Tibial nerve (tissue), 4 donors: Measurements from ENCODE around the gene FLRT1. TPM values are rescaled to one million over a fixed set of nuclear protein-coding genes. Genes with fewer than 3 reads are reported as not detected.
A peak's percentile ranks its signal among the peaks of the same experiment; 100 is the strongest.

ENCODE experiments used
- DNase-seq, 2 donors: peaks; one replicate each; pipeline ENCODE4 v3.0.0-alpha.2; 2019; ENCODE audit warnings: low spot score in 2 of 2
- H3K27ac ChIP-seq, 4 donors: fragments of 200-600 bp; sonication (generic) in 3 of 4; one replicate each; pipeline ENCODE4 v1.5.1; 2017 to 2019; ENCODE audit warnings: mild to moderate bottlenecking in 1 of 4
- H3K27me3 ChIP-seq, 2 donors: fragments of 200-600 bp; sonication (generic) in 1 of 2; one replicate each; pipeline versions ENCODE4 v1.5.1 to v1.6.0; 2017 to 2019
- H3K36me3 ChIP-seq, 3 donors: fragments of 200-600 bp; sonication (generic); one replicate each; pipeline ENCODE4 v1.5.1; 2018 to 2019
- H3K4me1 ChIP-seq, 4 donors: fragments of 200-600 bp; sonication (generic) in 3 of 4; one replicate each; pipeline ENCODE4 v1.5.1; 2017 to 2019
- H3K4me3 ChIP-seq, 4 donors: fragments of 200-600 bp; sonication (generic) in 3 of 4; one replicate each; pipeline ENCODE4 v1.5.1; 2017 to 2019; ENCODE audit warnings: mild to moderate bottlenecking in 1 of 4, moderate library complexity in 1 of 4
- H3K9me3 ChIP-seq, 4 donors: fragments of 200-600 bp; sonication (generic) in 3 of 4; one replicate each; pipeline ENCODE4 v1.5.1; 2017 to 2019
- EP300 ChIP-seq, 2 donors: sonication (generic); formaldehyde crosslinking; IDR thresholded peaks; one replicate each; pipeline ENCODE4 v1.6.1; 2017; ENCODE audit warnings: antibody characterized with exemption in 2 of 2, mild to moderate bottlenecking in 1 of 2
- POLR2A ChIP-seq, 2 donors: fragments of 450-650 bp; IDR thresholded peaks; one replicate each; pipeline ENCODE4 v1.6.1; 2017; ENCODE audit warnings: antibody characterized with exemption in 2 of 2, mild to moderate bottlenecking in 2 of 2, moderate library complexity in 2 of 2
- WGBS, 2 donors: methylation state at CpG; one replicate each; pipeline ENCODE4 v1.1.5; 2018; 5-methylcytosine and 5-hydroxymethylcytosine counted together
- total RNA-seq, 4 donors: library from RNA; depleted of rRNA; stranded (reverse); fragments of >200 nt; gene quantifications; one replicate each; pipeline ENCODE4 v1.1.0, GENCODE V29; 2016
- TF ChIP-seq, protein P1 (sequence below), 5 experiments: fragments of 200-600 bp in 3 of 5; fragments of 450-650 bp in 2 of 5; sonication (generic) in 3 of 5; IDR thresholded peaks; one replicate each; pipeline ENCODE4 v1.5.1; 2016 to 2019; ENCODE audit warnings: antibody characterized with exemption in 5 of 5, mild to moderate bottlenecking in 3 of 5, moderate library complexity in 2 of 5

Gene FLRT1
- total RNA-seq, 4 donors from 2014 or later = 0.39 to 2.1 (median 0.52) TPM

DNA sequence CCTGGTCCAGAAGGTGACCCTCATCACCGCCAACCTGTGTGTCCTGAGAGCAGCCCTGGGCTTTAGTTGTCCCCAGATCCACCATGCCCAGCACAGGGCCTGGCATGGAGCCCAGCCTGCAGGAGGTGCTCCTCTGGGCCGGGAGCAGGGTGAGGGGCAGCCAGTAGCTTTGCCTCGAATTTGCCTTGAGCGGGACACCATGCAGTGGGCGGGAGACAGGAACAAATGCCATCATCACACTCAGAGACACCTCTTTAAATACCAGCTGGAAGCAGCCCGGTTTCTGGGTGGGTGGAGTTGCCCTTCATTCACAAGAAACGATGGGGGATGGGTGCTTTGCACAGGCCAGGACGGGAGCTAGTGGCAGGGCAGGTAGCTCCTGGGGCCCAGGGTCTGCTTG lies 19.3 kb downstream of the FLRT1 start:
- H3K27ac ChIP-seq = peak overlapping the region in 3 of 4 donors; percentile 67 to 87 (median 78)
- H3K4me3 ChIP-seq = no peak overlapping the region
- TF ChIP-seq EP300 (IDR thresholded peaks at IDR 0.05) (no peak), POLR2A (IDR thresholded peaks at IDR 0.05) (no peak)
- TF ChIP-seq, protein P1, sequence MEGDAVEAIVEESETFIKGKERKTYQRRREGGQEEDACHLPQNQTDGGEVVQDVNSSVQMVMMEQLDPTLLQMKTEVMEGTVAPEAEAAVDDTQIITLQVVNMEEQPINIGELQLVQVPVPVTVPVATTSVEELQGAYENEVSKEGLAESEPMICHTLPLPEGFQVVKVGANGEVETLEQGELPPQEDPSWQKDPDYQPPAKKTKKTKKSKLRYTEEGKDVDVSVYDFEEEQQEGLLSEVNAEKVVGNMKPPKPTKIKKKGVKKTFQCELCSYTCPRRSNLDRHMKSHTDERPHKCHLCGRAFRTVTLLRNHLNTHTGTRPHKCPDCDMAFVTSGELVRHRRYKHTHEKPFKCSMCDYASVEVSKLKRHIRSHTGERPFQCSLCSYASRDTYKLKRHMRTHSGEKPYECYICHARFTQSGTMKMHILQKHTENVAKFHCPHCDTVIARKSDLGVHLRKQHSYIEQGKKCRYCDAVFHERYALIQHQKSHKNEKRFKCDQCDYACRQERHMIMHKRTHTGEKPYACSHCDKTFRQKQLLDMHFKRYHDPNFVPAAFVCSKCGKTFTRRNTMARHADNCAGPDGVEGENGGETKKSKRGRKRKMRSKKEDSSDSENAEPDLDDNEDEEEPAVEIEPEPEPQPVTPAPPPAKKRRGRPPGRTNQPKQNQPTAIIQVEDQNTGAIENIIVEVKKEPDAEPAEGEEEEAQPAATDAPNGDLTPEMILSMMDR (IDR thresholded peaks at IDR 0.05) = no peak
- WGBS, 2 donors = 42 to 48% methylated on average over 6 to 8 of the region's 8 CpGs
- no peaks in the 10 kb centered on the region for H3K36me3 ChIP-seq
- no peaks in the 10 kb centered on the region for H3K9me3 ChIP-seq
- peaks cover 0 to 76% (median 29%) of the 10 kb centered on the region in 4 donors for H3K4me1 ChIP-seq
- DNase-seq = no peak
- H3K27me3 ChIP-seq = no peaks in the 10 kb centered on the region

GRCh38 chr11:64056213-64056785 lies 20.6 kb downstream of the FLRT1 start:
- H3K4me1 ChIP-seq = peaks cover 0 to 80% (median 34%) of the 10 kb centered on the region in 4 donors
- DNase-seq = no peak
- TF ChIP-seq, protein P1 (IDR thresholded peaks at IDR 0.05) = no peak
- TF ChIP-seq EP300 (IDR thresholded peaks at IDR 0.05) (no peak), POLR2A (IDR thresholded peaks at IDR 0.05) (no peak)
- peak overlapping the region in 3 of 4 donors; percentile 67 to 87 (median 78) for H3K27ac ChIP-seq
- H3K27me3 ChIP-seq = peaks cover 0 to 2% of the 10 kb centered on the region in 2 donors
- H3K4me3 ChIP-seq = no peak overlapping the region
- H3K9me3 ChIP-seq = no peaks in the 10 kb centered on the region
- no peaks in the 10 kb centered on the region for H3K36me3 ChIP-seq
- WGBS, 2 donors = 45 to 55% methylated on average over 12 to 15 of the region's 15 CpGs

DNA sequence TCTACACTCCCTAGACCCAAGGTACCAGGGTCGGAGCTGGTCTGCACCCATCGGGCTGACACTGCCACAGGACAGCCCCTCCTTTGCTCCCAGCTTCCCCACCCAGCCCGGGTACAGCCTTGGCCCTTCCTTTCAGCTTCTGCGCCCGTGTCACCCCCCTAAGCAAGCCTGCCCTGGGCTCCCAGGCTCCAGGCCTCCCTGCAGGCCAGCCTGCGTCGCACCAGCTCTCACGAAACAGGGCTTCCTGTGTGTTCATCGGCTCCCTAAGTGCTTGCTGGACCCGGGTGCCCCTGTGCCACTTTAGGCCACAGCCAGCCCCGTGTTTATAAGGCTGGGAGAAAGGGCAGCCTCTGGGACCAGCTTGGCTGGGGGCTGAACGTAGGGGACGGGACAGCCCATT lies 21.1 kb downstream of the FLRT1 start:
- no peaks in the 10 kb centered on the region for H3K9me3 ChIP-seq
- peaks cover 0 to 7% of the 10 kb centered on the region in 2 donors for H3K27me3 ChIP-seq
- no peaks in the 10 kb centered on the region for H3K36me3 ChIP-seq
- peak overlapping the region; percentile 10 to 87 (median 72) for H3K27ac ChIP-seq
- no peak for DNase-seq
- peaks cover 0 to 83% (median 35%) of the 10 kb centered on the region in 4 donors for H3K4me1 ChIP-seq
- no peak for TF ChIP-seq POLR2A (IDR thresholded peaks at IDR 0.05)
- no peak for TF ChIP-seq EP300 (IDR thresholded peaks at IDR 0.05)
- TF ChIP-seq, protein P1 (IDR thresholded peaks at IDR 0.05) = no peak
- no peak overlapping the region for H3K4me3 ChIP-seq
- WGBS, 2 donors = 40 to 58% methylated on average over 5 to 12 of the region's 13 CpGs

DNA sequence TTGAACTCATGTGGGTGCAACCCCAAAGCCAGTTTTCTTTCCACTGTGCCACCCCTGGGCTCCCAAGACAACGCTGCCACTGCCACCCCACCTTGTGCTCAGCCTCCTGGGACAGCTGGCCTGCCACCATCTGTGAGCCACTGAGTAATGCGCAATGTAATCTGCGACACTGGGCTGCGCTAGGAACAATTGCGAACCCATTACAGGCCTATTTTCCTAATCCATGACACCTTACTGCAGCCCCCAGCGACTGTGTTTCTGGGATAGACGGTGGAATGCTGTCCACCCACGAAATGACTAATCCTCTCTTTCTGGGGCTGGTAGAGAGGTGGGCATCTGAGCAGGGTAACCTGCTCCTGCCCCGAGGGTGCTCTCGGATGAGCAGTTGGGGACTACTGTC lies 22.2 kb downstream of the FLRT1 start:
- TF ChIP-seq EP300 (IDR thresholded peaks at IDR 0.05) (no peak), POLR2A (IDR thresholded peaks at IDR 0.05) (no peak)
- TF ChIP-seq, protein P1 (IDR thresholded peaks at IDR 0.05) = no peak
- peak overlapping the region in 2 of 4 donors; percentile 78 to 87 for H3K27ac ChIP-seq
- no peaks in the 10 kb centered on the region for H3K9me3 ChIP-seq
- peaks cover 0 to 7% of the 10 kb centered on the region in 2 donors for H3K27me3 ChIP-seq
- DNase-seq = no peak
- WGBS, 2 donors = 86 to 94% methylated on average over 7 to 10 of the region's 10 CpGs
- H3K4me3 ChIP-seq = no peak overlapping the region
- H3K36me3 ChIP-seq = no peaks in the 10 kb centered on the region
- peaks cover 0 to 82% (median 35%) of the 10 kb centered on the region in 4 donors for H3K4me1 ChIP-seq

DNA sequence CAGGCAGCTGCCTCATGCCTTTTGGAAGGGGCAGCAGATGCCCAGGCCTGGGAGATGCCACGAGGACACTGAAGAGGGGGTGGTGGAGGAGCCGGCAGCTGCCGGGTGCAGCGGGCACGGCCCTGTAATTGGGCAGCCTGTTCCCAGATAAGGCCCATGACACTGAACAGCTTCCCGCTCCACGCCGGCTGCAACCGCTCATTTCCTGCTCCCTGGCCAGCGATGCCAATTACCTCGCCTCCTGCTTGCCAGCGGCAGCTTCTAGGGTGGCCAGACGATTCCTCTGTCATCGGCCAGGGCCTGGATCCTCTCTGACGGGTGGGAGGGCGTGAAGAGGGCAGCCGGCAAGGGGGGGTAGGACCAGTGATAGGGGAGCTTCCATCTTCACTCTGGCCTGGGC lies 22.8 kb downstream of the FLRT1 start:
- Histone ChIP-seq H3K9me3 (no peaks in the 10 kb centered on the region), H3K27me3 (peaks cover 0 to 7% of the 10 kb centered on the region in 2 donors), H3K36me3 (no peaks in the 10 kb centered on the region), H3K4me3 (no peak overlapping the region), H3K4me1 (peaks cover 0 to 76% (median 32%) of the 10 kb centered on the region in 4 donors), H3K27ac (peak overlapping the region in 2 of 4 donors; percentile 61 to 78)
- TF ChIP-seq POLR2A (IDR thresholded peaks at IDR 0.05) (no peak), EP300 (IDR thresholded peaks at IDR 0.05) (no peak)
- TF ChIP-seq, protein P1 (IDR thresholded peaks at IDR 0.05) = no peak
- 75 to 76% methylated on average over 16 of the region's 17 CpGs for WGBS, 2 donors
- DNase-seq = no peak
